Activated naive CD8-positive, alpha-beta T cell treated with anti-CD3 and anti-CD28 coated beads, Interleukin-2, amount 10 ng/mL, durations not matched to agents 7 days and 5 days (primary cell): Measurements from ENCODE around the gene C11orf68. TPM values are rescaled to one million over a fixed set of nuclear protein-coding genes. Genes with fewer than 3 reads are reported as not detected.

ENCODE experiments used
- ATAC-seq: fragments of 150-1000 bp; cut with Tn5 transposase; one replicate; pipeline ENCODE4 v1.10.0; 2021; ENCODE audit warnings: low read depth, moderate library complexity
- POLR2A ChIA-PET: fragments of 350-600 bp; sonication (Branson Sonifier 250); formaldehyde crosslinking; loops from one replicate; lab custom pipeline; 2021; ENCODE audit warnings: antibody characterized with exemption; lab: Charles Lee
- DNase-seq: peaks from one replicate; pipeline ENCODE4 v3.0.0; 2021
- H3K27ac Mint-ChIP-seq: one replicate; pipeline ENCODE4 v1.8.0; 2022; ENCODE audit warnings: mild to moderate bottlenecking, mixed read lengths
- H3K27me3 Mint-ChIP-seq: one replicate; pipeline ENCODE4 v1.8.0; 2022; ENCODE audit warnings: mild to moderate bottlenecking, moderate library complexity, mixed read lengths
- H3K36me3 Mint-ChIP-seq: one replicate; pipeline ENCODE4 v1.8.0; 2021; ENCODE audit warnings: mild to moderate bottlenecking, mixed read lengths
- H3K4me1 Mint-ChIP-seq: one replicate; pipeline ENCODE4 v1.8.0; 2021; ENCODE audit warnings: mixed read lengths
- H3K4me3 Mint-ChIP-seq: one replicate; pipeline ENCODE4 v1.8.0; 2022; ENCODE audit warnings: mild to moderate bottlenecking, moderate library complexity, mixed read lengths
- H3K9me3 Mint-ChIP-seq: one replicate; pipeline ENCODE4 v1.8.0; 2021; ENCODE audit warnings: mixed read lengths
- total RNA-seq, 2 experiments: library from RNA; stranded (reverse); gene quantifications; one replicate each; pipeline ENCODE4 v1.2.3, GENCODE V29; 2021

C11orf68 gene
- total RNA-seq, 2 experiments from 2014 or later: 39.8 to 42.8 TPM

- POLR2A ChIA-PET: interaction anchor here (2.8 to 12.9 kb wide), 2 partner anchors 42 to 49 kb away, joined by 13 to 170 read pairs; partner anchors contain the start of genes CCDC85B and FIBP
- Mint-ChIP-seq H3K36me3 (peaks cover 7% of the 10 kb centered on the region), H3K27me3 (peaks cover 8% of the 10 kb centered on the region), H3K4me3 (no peak overlapping the region), H3K27ac (no peak overlapping the region), H3K9me3 (no peaks in the 10 kb centered on the region), H3K4me1 (peaks cover 25% of the 10 kb centered on the region)
- DNase-seq (no peak), ATAC-seq (no peak)
Measured at GRCh38 chr11:65934014-65934413, 15.2 kb upstream of the C11orf68 start.

- Mint-ChIP-seq H3K4me1 (peaks cover 40% of the 10 kb centered on the region), H3K36me3 (peaks cover 7% of the 10 kb centered on the region), H3K4me3 (no peak overlapping the region), H3K9me3 (no peaks in the 10 kb centered on the region), H3K27ac (peak overlapping the region; percentile 84), H3K27me3 (peaks cover 5% of the 10 kb centered on the region)
- ATAC-seq (no peak), DNase-seq (no peak)
- POLR2A ChIA-PET: interaction anchor here (1.8 to 12.9 kb wide), 5 partner anchors 32 to 73 kb away, joined by 6 to 170 read pairs (median 12); partner anchors contain the start of genes CCDC85B, FIBP, FOSL1 and MUS81
Measured at GRCh38 chr11:65932558-65932919, 13.7 kb upstream of the C11orf68 start.

GRCh38 chr11:65931773-65932557, 13.1 kb upstream of the C11orf68 start:
- Mint-ChIP-seq H3K4me1 (peaks cover 43% of the 10 kb centered on the region), H3K27me3 (peaks cover 2% of the 10 kb centered on the region), H3K4me3 (peak overlapping the region; percentile 42), H3K9me3 (no peaks in the 10 kb centered on the region), H3K27ac (peak overlapping the region; percentile 84), H3K36me3 (peaks cover 7% of the 10 kb centered on the region)
- ATAC-seq (no peak), DNase-seq (peak; percentile 49)
- POLR2A ChIA-PET: interaction anchor here (1.0 to 12.9 kb wide), 7 partner anchors 13 to 72 kb away, joined by 3 to 170 read pairs (median 8); partner anchors contain the start of genes CCDC85B, FIBP, FOSL1 and MUS81

- Mint-ChIP-seq H3K27ac (peak overlapping the region; percentile 93), H3K9me3 (no peaks in the 10 kb centered on the region), H3K4me1 (peaks cover 49% of the 10 kb centered on the region), H3K36me3 (peaks cover 9% of the 10 kb centered on the region), H3K27me3 (no peaks in the 10 kb centered on the region), H3K4me3 (peak overlapping the region; percentile 81)
- POLR2A ChIA-PET: interaction anchor here (0.6 to 12.9 kb wide), 21 partner anchors 8 to 73 kb away, joined by 3 to 170 read pairs (median 4); partner anchors contain the start of genes C11orf68, CCDC85B, CFL1 and DRAP1
- ATAC-seq: peak; percentile 4
- no peak for DNase-seq
Measured at GRCh38 chr11:65928667-65929066, 9.8 kb upstream of the C11orf68 start.

- POLR2A ChIA-PET: interaction anchor here (0.6 to 12.9 kb wide), 22 partner anchors 8 to 72 kb away, joined by 3 to 170 read pairs (median 4); partner anchors contain the start of genes C11orf68, CCDC85B, CFL1 and DRAP1
- no peaks in the 10 kb centered on the region for H3K27me3 Mint-ChIP-seq
- peak; percentile 85 for ATAC-seq
- peaks cover 13% of the 10 kb centered on the region for H3K36me3 Mint-ChIP-seq
- no peaks in the 10 kb centered on the region for H3K9me3 Mint-ChIP-seq
- peaks cover 51% of the 10 kb centered on the region for H3K4me1 Mint-ChIP-seq
- DNase-seq: peak; percentile 76
- H3K4me3 Mint-ChIP-seq: peak overlapping the region; percentile 81
- peak overlapping the region; percentile 93 for H3K27ac Mint-ChIP-seq
Measured at GRCh38 chr11:65927904-65928397, 9.1 kb upstream of the C11orf68 start.

- H3K27me3 Mint-ChIP-seq: no peaks in the 10 kb centered on the region
- H3K9me3 Mint-ChIP-seq: no peaks in the 10 kb centered on the region
- no peak overlapping the region for H3K4me3 Mint-ChIP-seq
- DNase-seq: no peak
- H3K27ac Mint-ChIP-seq: peak overlapping the region; percentile 67
- H3K4me1 Mint-ChIP-seq: peaks cover 42% of the 10 kb centered on the region
- POLR2A ChIA-PET: interaction anchor here (12.9 kb wide), 1 partner anchor 34 kb away, joined by 170 read pairs; the partner anchor contains the start of genes CCDC85B and FIBP
- peaks cover 16% of the 10 kb centered on the region for H3K36me3 Mint-ChIP-seq
- no peak for ATAC-seq
Measured at GRCh38 chr11:65925397-65925796, 6.5 kb upstream of the C11orf68 start.

- ATAC-seq (no peak), DNase-seq (no peak)
- H3K36me3 Mint-ChIP-seq: peaks cover 17% of the 10 kb centered on the region
- no peaks in the 10 kb centered on the region for H3K9me3 Mint-ChIP-seq
- H3K4me3 Mint-ChIP-seq: peak overlapping the region; percentile 18
- H3K27me3 Mint-ChIP-seq: no peaks in the 10 kb centered on the region
- H3K4me1 Mint-ChIP-seq: peaks cover 23% of the 10 kb centered on the region
- POLR2A ChIA-PET: interaction anchor here (12.9 kb wide), 1 partner anchor 31 kb away, joined by 170 read pairs; the partner anchor contains the start of genes CCDC85B and FIBP
- peak overlapping the region; percentile 55 for H3K27ac Mint-ChIP-seq
Measured at GRCh38 chr11:65922565-65922964, 3.7 kb upstream of the C11orf68 start.

GRCh38 chr11:65921876-65922275, 3.0 kb upstream of the C11orf68 start:
- Mint-ChIP-seq H3K4me1 (peaks cover 23% of the 10 kb centered on the region), H3K4me3 (peak overlapping the region; percentile 18), H3K36me3 (peaks cover 21% of the 10 kb centered on the region), H3K27me3 (no peaks in the 10 kb centered on the region), H3K9me3 (no peaks in the 10 kb centered on the region), H3K27ac (peak overlapping the region; percentile 43)
- no peak for ATAC-seq
- no peak for DNase-seq
- POLR2A ChIA-PET: interaction anchor here (0.5 to 12.9 kb wide), 8 partner anchors 21 to 1452 kb away, joined by 3 to 170 read pairs (median 4); partner anchors contain the start of genes CCDC85B and FIBP

- peaks cover 27% of the 10 kb centered on the region for H3K4me1 Mint-ChIP-seq
- POLR2A ChIA-PET: interaction anchor here (0.6 to 2.5 kb wide), 7 partner anchors 20 to 349 kb away, joined by 3 to 17 read pairs (median 4); partner anchors contain the start of gene CCDC85B
- no peaks in the 10 kb centered on the region for H3K9me3 Mint-ChIP-seq
- DNase-seq (no peak), ATAC-seq (no peak)
- H3K36me3 Mint-ChIP-seq: peaks cover 23% of the 10 kb centered on the region
- H3K27ac Mint-ChIP-seq: peak overlapping the region; percentile 91
- H3K4me3 Mint-ChIP-seq: peak overlapping the region; percentile 98
- no peaks in the 10 kb centered on the region for H3K27me3 Mint-ChIP-seq
Measured at GRCh38 chr11:65921033-65921555, 2.2 kb upstream of the C11orf68 start.

GRCh38 chr11:65920372-65920802, 1.5 kb upstream of the C11orf68 start:
- H3K27me3 Mint-ChIP-seq: no peaks in the 10 kb centered on the region
- H3K9me3 Mint-ChIP-seq: no peaks in the 10 kb centered on the region
- POLR2A ChIA-PET: interaction anchor here (1.0 to 2.5 kb wide), 6 partner anchors 8 to 38 kb away, joined by 4 to 17 read pairs (median 7); partner anchors contain the start of genes CCDC85B, FIBP and FOSL1
- peaks cover 23% of the 10 kb centered on the region for H3K36me3 Mint-ChIP-seq
- H3K27ac Mint-ChIP-seq: peak overlapping the region; percentile 91
- DNase-seq (no peak), ATAC-seq (no peak)
- peak overlapping the region; percentile 98 for H3K4me3 Mint-ChIP-seq
- H3K4me1 Mint-ChIP-seq: peaks cover 25% of the 10 kb centered on the region

- Mint-ChIP-seq H3K4me3 (peak overlapping the region; percentile 98), H3K9me3 (no peaks in the 10 kb centered on the region), H3K4me1 (peaks cover 27% of the 10 kb centered on the region), H3K36me3 (peaks cover 24% of the 10 kb centered on the region), H3K27me3 (no peaks in the 10 kb centered on the region), H3K27ac (peak overlapping the region; percentile 91)
- POLR2A ChIA-PET: interaction anchor here (1.0 to 2.5 kb wide), 6 partner anchors 9 to 39 kb away, joined by 4 to 17 read pairs (median 7); partner anchors contain the start of genes CCDC85B, FIBP and FOSL1
- ATAC-seq (peak; percentile 53), DNase-seq (peak; percentile 75)
Measured at GRCh38 chr11:65919573-65920371, 910 bp upstream of the C11orf68 start.

- H3K4me3 Mint-ChIP-seq: peak within 1 kb of the TSS; percentile 98
- DNase-seq: peak; percentile 98
- peak; percentile 92 for ATAC-seq
- H3K9me3 Mint-ChIP-seq: no peaks in the 10 kb centered on the region
- POLR2A ChIA-PET: interaction anchor here (1.0 to 2.5 kb wide), 12 partner anchors 9 to 62 kb away, joined by 4 to 35 read pairs (median 10); partner anchors contain the start of genes CCDC85B, CFL1, FIBP and FOSL1
- peak within 1 kb of the TSS; percentile 91 for H3K27ac Mint-ChIP-seq
- H3K27me3 Mint-ChIP-seq: no peaks in the 10 kb centered on the region
- peaks cover 23% of the 10 kb centered on the region for H3K36me3 Mint-ChIP-seq
- H3K4me1 Mint-ChIP-seq: peaks cover 27% of the 10 kb centered on the region
Measured at GRCh38 chr11:65919141-65919572, 295 bp upstream of the C11orf68 start, which contains the start of gene DRAP1. Gene DRAP1, plus strand, starts transcription at chr11:65919426. Its CDS starts 76 bp downstream, at chr11:65919502.
